CMK (cell line): ENCODE measurements around the gene CHD6.

Experiments used
- DNase-seq: peaks from one replicate; pipeline ENCODE4 v3.0.0-alpha.2; 2010; ENCODE audit warnings: low read depth

The CHD6 gene

DNA sequence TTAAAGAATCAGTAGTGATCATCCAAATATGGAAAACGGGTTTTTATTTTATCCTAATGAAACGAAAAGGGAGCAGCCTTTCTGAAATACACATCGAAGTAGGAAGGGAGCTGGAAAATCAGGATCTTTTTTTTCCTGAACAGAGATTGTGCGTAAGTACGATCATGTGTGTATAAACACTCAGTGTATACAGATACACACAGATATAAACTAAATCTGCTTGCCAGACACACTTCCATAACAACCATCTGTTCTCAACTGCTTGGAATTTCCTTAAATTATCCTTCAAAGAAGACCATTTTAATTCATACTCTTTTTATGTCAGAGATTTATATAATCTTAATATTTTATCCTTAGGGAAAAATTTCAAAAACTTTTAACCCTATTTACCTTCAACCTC lies 110.7 kb downstream of the CHD6 start:
- DNase-seq = no peak

DNA sequence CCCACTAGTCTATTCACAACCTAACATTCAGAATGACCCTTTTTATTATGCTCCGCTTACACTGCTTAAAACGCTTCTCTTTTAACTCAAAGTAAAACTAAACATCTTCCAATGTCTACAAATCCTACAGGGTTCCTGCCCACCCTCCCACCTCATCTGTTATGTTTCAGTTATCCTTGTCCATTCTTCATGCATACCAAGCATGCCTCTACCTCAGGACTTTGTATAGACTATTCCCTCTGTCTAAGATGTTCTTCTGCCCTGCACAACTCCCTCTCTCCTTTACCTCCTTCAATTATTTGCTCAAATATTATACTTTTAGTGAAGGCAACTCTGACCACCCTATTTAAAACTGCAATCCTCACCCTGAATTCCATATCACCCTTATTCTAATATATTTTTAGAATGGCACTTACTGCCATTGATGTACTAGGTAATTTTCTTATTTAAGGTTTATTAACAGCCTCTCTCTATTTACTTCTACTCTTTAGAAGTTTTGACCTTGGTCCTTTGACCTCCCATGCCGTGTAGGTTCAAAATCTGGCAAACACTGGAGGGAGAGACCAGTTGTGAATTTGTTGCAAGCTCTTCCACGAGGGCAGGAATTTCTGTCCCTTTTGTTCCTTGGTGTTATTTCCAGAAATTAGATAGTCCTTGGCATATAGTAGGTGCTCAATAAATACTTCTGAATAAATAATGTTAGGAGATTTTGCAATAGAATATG lies 111.8 kb downstream of the CHD6 start:
- DNase-seq = no peak

DNA sequence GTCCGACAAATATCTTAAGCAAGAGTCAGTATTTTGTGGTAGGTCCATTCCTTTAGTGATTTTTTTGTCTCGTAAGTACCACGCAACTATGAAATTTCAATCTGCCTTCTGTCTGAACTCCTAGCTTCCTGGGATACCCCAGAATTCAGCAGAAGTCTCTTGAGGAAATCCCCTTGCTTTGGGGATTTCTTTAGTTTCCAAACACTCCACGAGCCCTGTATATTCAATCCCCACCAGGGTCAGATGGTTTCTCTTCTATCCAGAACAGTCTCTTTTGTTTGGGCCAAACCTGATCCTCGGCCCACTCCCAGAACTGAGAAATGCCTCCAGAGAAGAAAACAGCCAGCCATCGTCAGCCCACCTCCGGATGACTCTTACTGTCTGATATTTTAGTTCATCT lies 113.0 kb downstream of the CHD6 start:
- DNase-seq = no peak

DNA sequence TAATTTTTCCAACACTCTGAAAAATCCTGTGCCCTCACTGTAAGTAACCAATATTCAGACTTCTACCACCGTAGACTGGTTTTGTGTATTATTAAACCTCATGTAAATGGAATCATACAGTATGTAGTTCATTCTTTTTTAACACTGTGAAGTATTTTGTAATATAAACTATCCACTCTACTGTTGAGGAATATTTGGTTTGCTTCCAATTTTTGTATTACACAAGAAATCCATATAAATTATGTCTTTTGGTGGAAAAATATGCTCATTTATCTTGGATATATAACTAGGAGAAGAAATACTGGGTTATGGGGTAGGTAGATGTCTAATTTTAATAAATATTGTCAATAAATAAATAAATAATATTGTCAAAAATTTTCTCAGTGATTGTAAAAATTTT lies 116.8 kb downstream of the CHD6 start:
- DNase-seq = no peak

DNA sequence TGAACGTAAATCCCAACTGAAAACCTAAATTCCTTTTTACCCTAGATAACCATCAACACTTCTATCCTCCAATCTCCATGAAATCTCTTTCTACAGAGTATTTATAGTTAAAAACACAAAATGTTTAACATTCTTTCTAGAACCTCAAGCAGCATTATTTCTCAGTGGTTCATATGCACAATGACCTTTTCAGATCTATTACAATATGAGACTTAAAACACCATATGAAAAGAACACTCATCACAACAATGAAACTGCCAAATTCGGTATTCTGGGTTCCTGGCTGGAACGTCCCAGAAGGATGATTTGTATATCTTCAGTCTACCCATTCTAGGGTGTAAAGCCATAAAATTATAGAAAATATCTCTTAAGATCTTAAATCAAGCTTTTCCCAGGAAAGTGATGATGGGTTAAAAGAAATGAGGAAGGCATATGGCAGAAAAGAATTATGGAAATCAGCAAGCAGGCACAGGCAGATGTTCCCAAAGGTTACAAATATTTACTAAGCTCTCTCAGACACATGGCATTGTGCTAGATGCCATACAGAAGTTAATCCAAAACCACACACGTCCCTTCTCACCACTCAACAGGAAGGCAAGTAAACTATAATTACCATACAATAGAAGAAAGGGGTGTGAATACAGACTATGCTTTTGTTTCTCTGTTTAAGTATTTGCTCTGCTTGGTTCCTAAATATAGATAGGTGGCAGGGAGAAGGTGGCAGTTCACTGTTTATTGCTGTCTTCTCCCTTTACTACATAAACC lies 118.0 kb downstream of the CHD6 start:
- DNase-seq = no peak

DNA sequence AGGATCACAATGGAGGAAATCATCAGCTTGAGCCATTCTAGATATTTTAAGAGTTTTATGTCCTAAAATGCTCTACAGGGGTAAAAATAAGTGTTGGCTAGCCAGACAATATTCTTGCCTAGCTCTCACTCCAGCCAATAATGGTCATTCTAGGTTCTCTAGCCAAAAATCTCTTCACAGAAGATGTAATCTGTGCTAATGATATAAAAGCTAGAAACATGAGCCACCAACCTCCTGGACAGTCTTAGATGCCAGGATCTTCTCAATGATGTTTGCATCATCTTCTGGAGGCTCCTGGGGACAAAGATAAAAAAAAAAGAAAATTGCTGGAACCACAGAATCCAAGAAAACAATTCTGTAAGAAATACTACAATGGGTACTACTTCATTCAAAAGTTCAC lies 119.1 kb downstream of the CHD6 start:
- DNase-seq = no peak

DNA sequence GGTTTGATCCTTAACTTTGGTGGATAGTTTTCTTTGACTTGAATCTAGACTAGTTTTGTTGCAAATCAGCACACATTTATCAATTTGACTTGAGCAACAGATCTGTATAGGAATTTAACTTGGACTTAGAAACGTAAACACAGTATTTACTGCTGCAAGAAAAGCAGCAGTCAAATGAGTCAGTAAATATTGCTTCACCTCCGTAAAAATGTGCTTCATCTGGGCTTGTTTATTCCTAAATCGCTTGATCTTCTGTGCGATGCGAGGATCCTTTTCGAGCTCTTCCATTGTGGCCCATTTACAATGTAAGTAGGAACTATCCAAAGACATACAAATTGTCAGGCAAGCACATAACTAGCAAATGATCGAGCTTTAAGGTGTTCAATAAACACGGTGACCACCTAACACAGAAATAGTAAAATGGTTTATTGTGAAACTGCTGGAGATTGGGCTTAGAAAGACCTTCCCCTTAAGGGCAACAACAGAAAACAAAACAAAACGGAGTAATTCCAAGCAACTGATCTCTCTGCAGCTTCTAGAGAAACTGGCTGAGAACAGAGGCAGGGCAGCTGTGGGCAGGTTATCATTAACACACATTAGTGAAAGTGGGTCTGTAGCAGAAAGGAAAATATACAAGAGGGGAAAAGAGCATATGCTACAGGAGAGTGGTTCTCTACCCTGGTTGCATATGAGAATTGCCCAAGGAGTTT lies 120.8 kb downstream of the CHD6 start:
- no peak for DNase-seq

DNA sequence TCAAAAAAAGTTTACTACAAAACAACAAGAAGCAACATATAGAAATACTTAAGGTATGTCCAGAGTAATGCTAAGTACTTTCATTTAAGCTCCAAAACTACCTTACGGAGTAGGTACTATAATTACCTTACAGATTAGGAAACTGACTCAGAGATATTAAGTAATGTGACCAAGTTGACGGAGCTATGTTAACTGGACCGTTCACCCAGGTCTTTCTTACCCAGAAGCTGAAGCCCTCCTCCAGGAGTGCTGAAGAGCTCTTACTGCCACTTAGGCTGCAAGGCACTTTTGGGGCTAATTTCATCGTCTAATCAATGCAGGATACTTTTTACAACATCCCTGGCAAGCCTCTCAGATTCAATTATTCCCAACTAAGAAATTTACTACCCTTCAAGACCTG lies 123.7 kb downstream of the CHD6 start:
- no peak for DNase-seq

DNA sequence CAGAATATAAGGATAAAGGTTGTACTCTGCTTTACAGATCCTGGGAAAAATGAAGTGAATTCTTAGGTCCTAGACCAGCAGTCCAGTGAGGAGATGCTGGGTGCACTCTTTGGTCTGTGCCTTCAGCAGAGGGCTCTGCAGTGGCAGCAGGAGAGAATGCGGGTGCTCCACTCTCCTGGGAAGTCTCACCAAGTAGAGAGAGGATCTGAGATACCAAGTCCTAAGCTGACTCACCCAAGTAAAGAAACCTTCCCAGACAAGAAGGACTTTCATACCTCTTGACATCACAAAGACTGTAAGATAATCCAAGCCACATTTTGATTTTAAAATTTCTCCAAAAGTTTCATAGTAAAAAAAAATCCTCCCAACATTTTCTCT lies 134.6 kb downstream of the CHD6 start:
- DNase-seq = no peak

DNA sequence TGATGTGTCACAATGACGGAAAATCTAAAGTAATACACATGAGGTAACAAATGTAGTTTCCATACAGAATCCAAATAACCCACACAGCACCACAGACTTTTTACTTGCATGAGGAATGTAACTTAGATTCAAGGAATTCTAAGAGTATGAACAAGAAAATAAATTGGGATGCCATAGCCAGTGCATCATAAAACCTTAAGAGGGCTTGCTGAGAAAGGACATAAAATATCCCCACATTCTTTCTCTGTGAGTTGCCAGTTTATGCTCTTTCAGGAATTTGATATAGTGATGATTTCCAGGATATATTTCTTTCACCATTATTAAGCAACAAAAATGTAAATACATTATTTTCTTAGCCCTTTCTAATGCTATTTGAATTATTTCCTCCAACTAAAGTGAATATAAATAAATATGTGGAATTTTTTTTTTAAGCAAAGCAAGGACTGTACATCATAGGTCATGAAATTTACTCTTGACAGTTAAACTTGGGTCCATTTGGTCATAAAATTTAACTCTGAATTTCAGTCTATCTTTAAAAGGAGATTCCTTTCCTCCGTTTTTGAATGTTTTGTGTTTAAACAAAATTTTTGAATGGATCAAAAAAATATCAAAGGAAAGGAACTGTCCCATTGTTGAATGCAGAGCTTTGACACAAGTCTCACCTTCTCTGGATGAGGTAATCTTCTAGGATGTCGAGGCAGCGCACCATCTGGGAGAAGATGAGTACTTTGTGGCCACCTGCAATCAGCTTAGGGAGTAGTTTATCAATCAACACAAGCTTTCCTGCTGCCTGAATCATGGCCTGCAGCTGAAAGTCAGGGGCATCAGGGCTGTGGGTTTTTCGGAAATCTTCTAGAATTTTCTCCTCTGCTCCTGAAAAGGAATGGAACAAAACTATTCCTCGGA lies 135.3 kb downstream of the CHD6 start:
- no peak for DNase-seq

DNA sequence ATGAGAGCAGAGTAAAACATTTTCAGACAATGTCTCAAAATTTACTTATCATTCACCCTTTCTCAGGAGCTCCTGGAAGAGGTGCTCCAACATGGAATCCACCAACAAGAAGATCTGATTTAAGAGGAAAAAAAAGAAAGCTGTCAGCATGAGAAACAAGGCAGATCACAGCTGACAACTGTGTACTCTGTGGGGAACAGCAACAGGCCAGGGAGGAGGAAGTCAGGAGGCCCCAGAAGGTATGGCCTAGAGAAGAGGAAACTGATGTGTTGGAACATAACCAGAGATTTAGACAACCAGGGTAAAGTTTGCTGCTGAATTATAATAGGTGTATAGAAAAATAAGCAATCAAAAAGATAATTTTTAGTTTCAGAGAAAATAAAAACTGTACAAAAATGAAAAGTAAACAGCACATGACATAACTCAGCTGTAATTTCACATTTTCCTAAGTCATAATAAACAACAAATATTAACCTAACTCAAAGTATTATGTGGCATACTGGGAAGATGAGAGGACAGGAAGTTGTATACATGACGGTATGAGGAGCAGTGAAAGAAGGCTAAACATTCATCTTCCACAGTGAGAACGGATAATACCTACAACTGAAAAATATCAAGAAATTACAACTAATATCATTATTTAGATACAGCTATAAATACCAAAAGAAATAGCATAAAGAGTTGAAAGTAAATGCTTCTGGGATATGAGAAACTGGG lies 138.0 kb downstream of the CHD6 start:
- DNase-seq = no peak

DNA sequence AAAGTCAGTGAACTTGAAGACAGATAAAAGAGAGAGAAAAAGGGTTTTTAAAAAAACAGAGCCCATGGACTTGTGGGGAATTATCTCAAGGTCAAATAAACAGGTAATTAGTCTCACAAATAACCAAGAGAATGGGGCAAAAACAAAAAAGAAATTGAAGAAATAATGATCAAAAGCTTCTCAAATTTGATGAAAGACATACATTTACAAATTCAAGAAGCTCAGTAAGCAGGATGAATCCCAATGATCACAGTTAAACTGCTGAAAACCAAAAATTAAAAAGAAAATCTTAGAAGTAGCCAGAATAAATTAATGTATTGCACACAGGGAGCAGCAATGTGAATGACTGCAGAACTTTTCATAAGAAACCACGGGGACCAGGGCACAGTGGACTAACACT lies 139.1 kb downstream of the CHD6 start:
- no peak for DNase-seq

DNA sequence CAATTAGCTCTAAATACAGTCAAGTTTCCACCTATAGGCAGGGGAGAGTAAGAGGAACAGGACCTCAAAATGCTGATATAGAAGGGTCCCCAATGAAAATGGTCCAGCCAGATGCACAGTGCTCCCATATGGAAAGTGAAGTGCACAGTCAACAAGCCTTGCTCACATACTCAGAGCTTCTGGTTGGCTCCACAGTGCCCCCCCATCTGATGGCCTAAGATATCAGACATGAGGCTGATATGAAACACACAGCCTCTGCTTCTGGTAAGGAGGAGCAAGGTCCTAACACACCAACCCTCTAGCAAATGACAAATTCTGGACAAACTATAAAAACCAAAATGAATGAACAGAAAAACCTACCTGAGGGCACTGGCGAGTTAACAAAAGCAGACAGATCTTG lies 140.2 kb downstream of the CHD6 start:
- DNase-seq = no peak

DNA sequence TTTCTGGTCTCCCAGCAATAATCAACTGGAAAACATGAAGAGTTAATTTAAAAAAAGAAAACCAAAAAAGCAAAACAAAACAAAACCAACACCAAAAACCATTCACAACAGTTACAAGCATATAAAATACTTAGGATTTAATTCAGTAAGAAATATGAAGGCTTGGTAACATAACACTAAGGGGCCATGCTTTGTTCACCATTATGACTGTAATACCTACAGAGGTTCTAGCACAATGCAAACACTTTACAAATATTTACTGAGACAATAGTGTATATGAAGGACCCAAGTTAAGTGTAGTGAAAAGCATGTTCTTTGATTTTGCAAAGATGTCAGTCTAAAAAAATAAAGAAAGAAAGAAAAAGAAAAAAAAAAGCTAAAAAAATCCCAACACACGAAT lies 141.7 kb downstream of the CHD6 start:
- no peak for DNase-seq

DNA sequence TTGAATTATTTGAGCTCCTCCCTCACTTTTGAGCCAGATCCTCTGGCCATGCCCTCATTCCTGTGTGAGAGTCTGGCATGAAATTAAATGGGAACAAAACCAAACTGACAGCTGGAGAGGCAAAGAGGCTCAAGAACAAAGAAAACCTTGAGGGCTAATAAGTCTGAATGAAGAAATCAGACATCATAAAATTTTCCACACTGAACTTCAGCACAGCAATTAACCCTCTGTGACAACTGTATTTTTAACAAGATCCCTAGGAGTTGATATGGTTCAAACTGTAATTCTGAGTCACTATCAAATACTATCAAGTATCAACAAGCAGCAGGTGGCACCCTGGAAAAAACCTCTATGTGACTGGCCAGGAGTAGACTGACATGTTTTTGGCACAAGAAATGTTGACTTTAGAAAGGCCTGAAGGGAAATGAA lies 142.2 kb downstream of the CHD6 start:
- no peak for DNase-seq

DNA sequence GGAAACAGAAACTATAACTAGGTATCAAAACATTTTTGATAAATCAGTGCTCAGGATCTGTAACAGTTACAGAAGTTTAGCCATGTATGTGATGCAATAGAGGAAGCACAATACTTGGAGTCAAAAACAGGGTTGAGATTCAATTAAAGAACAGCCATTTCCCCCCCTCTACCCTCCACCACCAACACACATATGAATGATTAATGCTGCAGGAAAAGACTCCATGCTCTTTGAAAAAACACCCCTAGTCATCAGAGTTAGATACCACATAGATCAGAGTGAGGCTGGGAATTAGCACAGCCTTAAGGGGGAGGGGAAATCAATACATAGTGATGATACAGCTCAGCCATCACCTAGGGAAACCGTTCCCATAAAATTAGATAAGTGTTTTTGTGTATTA lies 142.7 kb downstream of the CHD6 start:
- DNase-seq = no peak

DNA sequence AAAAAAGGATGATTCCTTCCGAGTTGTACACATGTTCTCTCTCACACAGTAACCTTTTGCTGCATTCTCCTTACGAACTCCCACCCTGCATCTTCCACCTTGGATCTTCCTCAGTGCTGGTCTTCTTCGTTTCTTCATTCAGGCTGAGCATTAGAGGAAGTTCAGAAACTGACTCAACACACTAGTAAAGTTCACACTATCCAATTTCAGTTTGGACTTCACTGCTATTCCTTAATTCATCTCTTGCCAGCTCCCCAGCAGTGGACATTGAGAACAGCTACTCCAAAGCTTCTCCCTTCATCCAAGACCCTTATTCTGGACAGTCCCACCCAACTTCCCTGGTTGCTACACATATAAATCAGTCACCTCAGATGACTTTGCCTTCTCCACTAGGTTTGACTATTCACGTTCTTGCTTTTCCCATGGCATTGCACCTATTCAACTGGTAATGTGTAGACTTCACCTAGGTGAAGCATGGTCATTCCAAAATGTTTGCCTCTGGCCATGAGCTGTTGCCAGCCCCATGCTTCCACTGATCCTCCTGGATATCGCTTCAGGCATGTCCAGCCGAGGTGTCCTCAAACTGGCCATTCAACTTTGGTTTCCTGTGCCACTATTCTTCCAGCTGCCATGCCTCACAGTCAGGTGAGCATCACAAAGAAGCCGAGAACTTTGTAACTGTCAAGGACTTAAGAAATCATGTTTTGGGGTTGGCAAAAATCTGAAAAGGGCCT lies 147.6 kb downstream of the CHD6 start:
- DNase-seq = no peak

DNA sequence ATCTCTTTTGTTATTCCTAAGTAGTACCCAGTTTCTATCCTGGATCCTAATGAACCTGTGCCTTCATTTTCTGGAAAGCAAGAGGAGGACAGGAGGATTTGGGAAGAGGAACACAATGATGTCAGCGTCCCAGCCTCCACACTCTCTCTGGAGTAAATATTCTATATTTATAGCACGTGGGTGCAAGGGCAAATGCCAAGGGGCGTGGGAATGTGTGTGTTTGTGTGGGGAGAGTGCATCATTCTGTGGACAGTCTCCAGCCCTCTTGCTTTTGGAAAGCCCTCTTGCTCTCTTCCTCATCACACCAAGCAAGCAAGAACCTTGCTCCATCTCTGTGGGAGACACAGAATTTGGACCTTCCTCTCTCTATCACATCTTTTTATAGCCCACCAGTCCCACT lies 148.3 kb downstream of the CHD6 start:
- DNase-seq = no peak

DNA sequence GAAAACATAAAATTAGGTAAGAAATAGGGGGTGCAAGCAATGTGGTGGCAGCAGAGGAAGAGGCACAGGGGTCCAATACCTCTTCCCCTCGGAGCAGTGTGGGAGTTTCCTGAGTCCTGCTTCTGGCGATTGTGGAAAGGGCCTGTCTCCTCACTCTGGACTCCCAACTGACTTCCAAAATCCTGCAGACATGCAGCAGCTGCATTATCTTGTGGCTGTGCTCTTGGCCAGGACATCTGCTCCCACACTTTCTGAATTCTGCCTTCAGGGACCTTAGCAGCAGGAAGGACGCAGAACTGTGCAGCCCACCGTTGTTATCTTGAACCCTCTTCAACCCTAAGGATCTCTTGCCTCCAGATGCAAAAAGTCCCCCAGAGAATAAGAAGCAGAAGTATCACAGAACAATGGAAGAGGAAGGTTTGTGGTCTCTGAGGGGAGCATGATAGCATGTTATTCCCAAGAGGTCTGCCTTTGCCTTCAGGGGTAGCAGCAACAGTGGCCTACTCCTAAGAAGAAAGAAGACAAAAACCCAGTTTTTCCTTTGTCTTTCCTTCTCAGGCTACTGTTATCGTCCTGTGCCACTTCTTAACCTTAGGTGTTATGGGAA lies 149.1 kb downstream of the CHD6 start:
- no peak for DNase-seq

DNA sequence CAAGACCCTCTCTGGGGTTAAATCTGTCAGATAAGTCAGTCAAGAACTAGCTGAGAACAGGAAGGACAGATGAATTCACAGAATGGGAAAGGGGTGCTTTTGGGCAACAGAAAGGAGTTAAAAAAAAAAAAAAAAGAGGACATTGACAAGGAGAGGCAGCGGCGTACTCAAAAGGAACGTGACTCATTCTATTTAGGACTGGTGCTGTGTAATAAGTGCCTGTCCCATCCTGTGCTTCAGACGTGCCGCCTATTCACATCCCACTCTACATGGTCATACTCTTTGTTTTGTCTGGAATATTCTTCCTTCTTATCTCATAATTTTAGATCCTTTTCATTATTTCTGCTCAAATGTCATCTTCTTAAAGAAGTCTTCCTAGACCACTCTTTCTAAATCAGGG lies 150.5 kb downstream of the CHD6 start:
- no peak for DNase-seq
